Activated CD8-positive, alpha-beta memory T cell treated with anti-CD3 and anti-CD28 coated beads, Interleukin-2, amount 50 U/mL, for 1 hour (primary cell): ENCODE measurements around the gene MTARC2.
"Not testable (repeated sequence)": the region's sequence is repeated elsewhere in the genome, so short reads cannot be mapped to it uniquely, and the experiment has no call there.

ENCODE experiments used
- DNase-seq: peaks from one replicate; pipeline ENCODE4 v3.0.0-alpha.2; 2020; ENCODE audit errors: extremely low read depth

MTARC2 gene

GRCh38 chr1:220748089-220748934, at the start of gene MTARC2:
MTARC2 (plus strand) TSS chr1:220748322; CDS start chr1:220748532, 210 bp downstream.
- DNase-seq, result no peak

GRCh38 chr1:220698607-220699016, 49.5 kb upstream of the MTARC2 start:
- no peak for DNase-seq

DNA sequence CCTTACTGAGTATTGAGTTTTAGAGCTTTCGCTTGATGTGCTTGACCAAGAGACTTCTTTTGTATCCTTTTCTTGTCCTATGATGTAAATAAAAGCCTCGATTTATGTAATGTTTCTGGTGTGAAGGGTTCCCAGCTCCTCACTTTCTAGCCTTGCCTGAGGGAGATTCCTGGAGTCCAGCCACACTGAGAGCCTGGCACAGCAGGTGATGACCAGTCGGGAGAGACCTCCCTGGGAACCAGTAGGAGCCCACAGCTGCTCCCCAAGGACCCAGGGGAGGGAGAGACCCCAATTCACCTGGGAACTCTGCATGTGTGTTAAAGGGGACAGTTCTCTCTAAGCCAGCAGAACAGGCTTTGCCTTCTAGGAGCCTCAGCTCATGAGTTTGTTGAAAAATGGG, 49.1 kb upstream of the MTARC2 start:
- no peak for DNase-seq

DNA sequence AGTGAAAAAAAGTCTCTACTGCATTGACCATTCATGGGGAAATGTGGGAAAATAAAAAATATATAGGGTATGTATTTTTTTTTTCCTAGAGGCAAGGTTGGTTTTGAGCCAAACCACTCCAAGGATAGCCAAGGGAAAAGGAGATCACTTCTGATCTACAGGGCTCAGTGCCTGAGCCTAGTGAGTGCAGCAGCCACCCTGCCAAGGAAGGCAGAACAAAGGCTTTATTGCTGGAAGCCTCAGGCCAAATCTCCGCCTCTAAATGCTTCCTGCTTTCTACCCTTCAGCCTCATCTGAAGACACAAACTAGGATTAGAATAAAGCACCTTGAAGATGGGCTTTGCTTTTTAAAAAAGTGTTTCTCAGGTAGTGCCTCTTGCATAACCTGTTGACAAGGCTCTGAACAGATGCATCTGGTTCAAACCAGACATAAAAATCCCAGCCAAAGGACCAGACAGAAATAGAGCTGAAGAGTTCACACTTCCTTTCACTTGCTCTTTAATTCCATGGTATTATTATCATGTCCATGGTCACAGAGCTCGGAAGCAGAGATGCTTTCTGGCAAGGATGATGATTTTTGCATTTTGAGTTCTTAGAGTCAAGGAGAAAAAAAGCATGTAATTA, 47.5 kb upstream of the MTARC2 start:
- no peak for DNase-seq

- DNase-seq, result no peak
These were observed 46.1 kb upstream of the MTARC2 start for GRCh38 chr1:220701974-220702373.

DNA sequence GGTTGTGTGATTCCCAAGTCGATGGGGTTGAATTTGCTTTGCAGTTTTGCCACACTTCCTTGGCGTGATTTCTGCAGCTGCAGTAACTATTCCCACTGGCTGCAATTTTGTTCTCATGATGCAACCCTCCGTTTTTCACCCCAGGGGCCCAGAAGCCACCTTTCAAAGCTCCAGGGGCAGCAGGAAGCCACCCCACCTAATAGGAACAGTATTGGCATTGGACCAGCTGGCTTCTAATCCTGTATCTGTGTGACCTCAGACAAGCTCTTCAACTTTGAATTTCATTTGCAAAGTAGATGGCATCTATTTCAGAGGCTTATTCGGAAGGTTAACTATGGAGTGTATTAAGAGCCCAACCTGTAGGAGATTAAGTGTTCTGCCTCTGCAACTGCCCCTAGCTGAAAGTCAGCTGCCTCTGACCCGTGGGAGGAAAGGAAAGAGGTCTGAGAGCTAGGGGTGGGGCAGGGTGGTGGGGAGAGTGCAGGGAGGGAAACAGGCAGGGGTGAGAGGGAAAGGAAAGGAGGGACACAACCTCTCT, 45.3 kb upstream of the MTARC2 start:
- no peak for DNase-seq

DNA sequence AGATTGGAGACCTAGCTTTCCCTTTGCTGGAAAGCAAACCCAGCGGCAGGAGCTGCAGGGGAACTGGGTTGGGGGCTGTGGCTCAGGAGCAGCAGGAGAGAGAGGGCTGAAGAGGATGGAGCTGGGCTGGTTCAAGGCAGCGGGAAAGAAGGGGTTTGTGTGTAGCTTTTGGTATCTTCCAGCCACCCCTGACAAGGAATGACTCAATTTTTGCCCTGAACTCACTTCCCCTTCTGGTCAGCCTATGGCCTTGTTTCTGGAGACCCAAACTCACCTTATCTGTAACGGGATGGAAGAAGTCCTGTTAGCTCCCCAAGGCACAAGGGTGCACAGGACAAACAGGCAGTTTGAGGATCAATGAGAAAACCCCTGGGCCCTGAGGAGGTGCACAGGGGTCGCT, 44.8 kb upstream of the MTARC2 start:
- DNase-seq, result no peak

GRCh38 chr1:220705782-220706181, 42.3 kb upstream of the MTARC2 start:
- DNase-seq, result no peak

GRCh38 chr1:220706480-220706879, 41.6 kb upstream of the MTARC2 start:
- no peak for DNase-seq

GRCh38 chr1:220707160-220707559, 41.0 kb upstream of the MTARC2 start:
- no peak for DNase-seq

DNA sequence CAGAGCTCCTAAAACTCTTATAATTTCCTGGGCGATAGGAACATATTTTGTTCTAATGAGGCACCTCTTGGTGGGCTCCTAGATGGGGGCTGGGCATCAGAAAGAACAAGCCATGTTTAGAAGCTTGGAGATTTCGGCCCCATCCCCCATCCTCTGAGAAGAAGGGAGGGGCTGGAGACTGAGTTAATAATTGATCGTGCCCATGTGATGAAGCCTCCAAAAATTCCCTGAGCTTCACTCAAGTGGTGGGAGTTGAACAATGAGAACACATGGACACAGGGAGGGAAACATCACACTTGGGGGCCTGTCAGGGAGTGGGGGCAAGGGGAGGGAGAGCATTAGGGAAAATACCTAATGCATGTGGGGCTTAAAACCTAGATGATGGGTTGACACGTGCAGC, 39.9 kb upstream of the MTARC2 start:
- DNase-seq, result no peak

DNA sequence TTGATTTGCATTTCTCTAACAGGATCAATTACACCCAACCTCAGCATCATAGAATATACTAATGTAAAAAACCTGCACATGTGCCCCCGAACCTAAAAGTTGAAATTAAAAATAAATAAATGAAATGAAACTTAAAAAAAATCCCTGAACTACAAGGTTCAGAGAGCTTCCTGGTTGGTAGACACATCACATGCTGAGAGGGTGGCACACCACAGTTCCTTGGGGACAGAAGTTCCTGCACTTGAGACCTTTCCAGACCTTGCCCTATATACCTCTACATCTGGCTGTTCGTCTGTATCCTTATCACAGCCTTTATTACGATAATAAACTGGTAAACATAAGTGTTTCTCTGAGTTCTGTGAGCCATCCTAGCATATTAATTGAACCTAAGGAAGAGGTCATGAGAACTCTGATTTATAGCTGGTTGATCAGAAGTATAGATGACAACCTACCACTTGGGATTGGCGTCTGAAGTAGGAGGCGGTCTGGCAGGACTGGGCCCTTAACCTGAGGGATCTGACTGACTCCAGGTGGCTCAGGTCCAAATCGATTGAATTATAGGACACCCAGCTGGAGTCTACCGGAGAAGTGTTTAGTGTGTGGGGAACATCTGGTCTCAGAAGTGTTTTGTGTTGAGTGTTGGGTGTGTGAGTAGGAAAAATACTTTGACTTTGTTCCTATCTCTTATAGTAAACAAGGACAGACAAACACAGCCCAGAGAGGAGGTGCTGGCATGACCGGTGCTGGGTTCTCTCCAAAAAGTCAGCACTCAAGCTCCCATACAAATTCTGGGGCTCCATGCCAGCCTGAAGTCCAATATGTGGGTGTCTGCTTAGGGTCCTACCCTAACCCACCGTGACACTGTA, 39.0 kb upstream of the MTARC2 start:
- DNase-seq, result no peak

DNA sequence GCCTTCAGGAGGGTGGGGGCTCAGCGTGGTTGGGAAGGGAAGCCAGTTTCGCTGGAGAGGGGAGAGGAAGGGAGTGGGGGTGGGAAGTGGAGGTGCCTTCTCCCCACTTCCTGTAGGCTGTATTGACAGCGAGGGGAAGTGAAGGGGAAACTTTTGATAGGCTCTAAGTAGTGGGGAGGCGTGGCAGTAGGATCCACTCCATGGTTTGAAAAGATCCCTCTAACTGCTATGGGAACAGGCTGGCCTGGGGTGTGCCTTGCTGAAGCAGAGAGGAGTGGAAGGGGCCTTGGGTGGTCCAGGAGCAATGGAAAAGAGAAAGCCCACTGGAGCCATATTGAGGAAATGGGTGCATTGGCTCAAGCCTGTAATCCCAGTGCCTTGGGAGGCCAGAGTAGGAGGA, 37.8 kb upstream of the MTARC2 start:
- DNase-seq, result no peak

DNA sequence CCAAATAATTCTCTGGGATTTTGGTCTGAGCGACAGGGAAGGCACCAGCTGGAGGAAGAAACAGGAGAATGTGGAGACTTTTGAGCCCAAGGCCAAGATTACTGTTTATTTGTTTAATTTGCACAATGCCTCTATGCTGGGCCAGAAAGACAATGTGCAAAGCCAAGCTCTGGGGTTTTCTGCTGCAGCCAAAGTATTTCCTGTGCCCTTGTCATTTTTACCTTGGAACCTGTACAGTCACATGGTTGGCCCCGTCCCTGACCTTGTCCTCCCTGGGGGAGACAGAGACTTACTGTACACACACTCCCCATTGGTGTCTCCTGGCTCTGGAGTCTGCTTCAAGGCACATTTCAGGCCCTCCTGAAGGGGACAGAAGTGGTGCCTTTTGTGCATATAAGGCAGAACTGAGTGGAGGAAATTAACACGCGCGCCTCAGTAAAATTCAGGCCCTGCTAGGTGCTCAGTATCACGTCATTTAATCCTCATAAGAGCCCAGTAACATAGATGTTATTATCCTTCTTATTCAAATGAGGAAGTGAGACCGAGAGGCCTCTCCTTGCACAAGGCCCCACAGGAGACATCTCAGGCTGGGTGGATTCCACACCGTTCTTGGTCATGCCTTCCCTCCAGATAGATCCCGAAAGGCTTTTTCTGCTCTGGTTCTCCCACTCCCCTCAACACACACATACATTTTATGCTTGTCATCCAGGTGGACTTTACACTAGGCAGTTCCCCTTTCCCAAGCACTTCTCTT, 36.9 kb upstream of the MTARC2 start:
- no peak for DNase-seq

DNA sequence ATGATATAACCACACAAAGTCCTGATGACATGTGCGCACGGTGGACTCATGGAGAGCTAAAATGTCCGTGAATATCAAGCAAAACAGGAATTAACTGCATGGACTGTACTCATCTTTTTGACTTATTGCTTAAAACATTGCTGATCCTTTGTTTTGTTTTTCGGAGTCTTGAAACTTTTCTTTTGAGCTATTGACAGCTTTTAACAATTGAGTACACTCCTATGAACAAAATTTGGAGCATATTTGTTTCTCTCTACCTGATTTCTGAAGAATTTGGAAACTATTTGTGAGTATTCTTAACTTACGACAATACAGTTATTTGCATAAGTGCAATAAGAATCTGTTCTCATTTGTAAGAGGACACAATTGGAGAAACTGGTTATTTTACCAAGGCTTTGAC, 32.1 kb upstream of the MTARC2 start:
- not testable (repeated sequence) for DNase-seq

DNA sequence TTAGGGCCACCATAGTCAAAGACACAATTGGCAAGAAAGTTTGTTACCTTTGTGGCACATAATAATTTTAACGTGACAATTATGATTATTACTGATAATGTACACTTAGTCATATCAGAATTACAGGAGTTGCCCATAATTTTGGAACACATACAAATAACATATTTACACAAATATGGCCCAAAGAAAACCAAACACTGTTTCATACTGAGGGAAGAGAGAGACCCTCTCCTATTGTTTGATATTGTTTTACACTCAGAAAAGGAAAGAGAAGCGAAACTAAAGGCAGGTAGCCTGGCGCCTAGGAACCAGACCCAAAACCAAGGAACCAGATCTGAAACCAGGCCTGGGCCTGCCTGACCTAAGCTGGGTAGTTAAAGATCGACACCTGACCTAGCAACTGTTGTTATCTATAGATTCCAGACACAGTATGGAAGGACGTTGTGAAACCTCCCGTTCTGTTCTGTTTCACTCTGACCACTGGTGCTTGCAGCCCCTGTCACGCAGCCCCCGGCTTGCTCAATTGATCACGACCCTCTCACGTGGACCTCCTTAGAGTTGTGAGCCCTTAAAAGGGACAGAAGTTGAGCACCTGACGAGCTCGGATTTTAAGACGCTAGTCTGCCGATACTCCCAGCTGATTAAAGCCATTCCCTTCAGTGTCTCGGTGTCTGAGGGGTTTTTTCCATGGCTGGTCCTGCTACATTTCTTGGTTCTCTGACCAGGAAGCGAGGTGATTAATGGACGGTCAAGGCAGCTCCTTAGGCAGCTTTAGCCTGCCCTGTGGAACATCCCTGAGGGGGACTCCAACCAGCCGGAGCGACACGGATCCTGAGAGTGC, 30.1 kb upstream of the MTARC2 start:
- DNase-seq, result no peak

DNA sequence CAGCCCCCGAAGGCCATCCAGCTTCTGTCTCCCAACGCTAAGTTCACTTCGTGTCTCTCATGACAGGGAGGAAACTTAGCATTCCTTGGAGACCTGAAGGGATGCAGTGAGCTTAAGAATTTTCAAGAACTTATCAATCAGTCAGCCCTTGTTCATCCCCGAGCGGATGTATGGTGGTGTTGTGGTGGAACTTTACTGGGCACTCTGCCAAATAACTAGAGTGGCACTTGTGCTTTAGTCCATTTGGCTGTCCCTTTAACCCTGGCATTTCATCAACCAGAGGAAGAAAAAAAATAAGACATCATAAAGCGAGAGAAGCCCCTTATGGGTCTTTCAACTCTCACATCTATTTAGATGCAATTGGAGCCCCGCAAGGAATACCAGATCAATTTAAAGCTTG, 26.9 kb upstream of the MTARC2 start:
- DNase-seq, result not testable (repeated sequence)

- no peak for DNase-seq
These were observed 21.5 kb upstream of the MTARC2 start for GRCh38 chr1:220726634-220727033.

GRCh38 chr1:220727519-220727918, 20.6 kb upstream of the MTARC2 start:
- DNase-seq, result no peak

DNA sequence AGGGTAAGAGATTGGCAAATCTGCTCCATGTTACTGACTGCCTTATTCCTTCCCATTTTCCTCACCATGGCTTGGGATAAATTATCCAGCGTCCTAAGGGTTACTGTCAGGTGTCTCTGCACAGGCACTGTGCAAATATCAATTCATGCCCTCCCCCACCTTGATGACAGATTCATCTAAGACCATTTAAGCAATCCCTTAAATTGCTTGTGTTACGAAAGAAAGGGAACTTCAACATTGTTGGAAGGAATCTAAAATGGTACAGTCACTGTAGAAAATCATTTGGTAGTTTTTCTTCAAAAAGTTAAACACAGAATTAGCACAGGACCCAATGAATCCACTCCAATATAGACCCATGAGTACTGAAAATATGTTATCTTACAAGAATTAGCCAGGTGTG, 17.6 kb upstream of the MTARC2 start:
- DNase-seq, result no peak

DNA sequence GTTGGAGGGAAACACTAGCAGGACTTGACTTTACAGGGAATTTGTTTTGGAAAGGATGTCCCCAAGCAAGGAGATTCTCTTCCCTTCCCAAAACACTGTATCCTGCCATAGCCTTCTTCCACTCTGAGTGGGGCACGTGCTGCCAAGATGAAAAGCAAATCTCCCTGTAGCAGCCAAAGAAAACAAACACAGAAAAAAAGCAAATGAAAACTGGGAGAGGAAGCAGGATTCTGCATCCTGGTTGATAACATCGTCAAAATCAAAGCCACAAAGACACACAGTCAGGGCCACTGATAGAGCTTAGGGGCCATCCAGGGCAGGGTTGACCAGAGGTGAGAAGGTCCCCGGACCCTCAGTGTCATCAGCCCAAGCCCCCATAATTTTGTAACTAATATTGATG, 16.0 kb upstream of the MTARC2 start:
- no peak for DNase-seq
